Astrocyte of the spinal cord (primary cell): ENCODE results near the gene CLEC12A.

ENCODE experiments used
- DNase-seq: peaks from one replicate; pipeline ENCODE4 v3.0.0; 2011; ENCODE audit warnings: low read depth, low spot score
- H3K4me3 ChIP-seq: 2 replicates; pipeline ENCODE4 v1.5.1; 2011; ENCODE audit warnings: low read depth, mild to moderate bottlenecking, low read length, moderate library complexity
- in situ Hi-C: cut with HindIII; loops from 2 replicates; pipeline ENCODE4 v1.10.0; 2017; ENCODE audit warnings: low sequenced_read_pairs
- TF ChIP-seq, protein P1 (sequence below): IDR thresholded peaks from 2 replicates; pipeline ENCODE4 v1.5.1; 2012; ENCODE audit warnings: low read depth, mild to moderate bottlenecking, low read length, inconsistent platforms

The CLEC12A gene

DNA sequence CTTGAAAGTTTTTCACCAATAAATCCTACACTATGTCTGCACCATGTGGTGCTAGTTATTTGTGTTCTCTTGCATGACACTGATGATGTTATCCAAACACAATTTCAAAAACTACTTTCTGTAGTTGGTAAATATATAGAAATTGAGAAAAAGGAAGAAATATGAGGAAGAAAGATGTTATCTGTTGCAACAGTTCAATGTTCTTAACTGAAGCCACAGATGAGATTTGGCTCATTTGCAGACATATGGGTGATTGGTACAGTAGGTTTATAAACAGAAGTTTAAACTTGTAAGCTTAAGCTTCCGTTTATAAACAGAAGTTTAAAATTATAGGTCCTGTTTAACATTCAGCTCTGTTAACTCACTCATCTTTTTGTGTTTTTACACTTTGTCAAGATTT is at the start of gene CLEC12A:
Gene CLEC12A, plus strand, starts transcription at position 229 of the 400 bp plus-strand sequence. CDS start 188 bp downstream, outside the sequence.
- TF ChIP-seq, protein P1, sequence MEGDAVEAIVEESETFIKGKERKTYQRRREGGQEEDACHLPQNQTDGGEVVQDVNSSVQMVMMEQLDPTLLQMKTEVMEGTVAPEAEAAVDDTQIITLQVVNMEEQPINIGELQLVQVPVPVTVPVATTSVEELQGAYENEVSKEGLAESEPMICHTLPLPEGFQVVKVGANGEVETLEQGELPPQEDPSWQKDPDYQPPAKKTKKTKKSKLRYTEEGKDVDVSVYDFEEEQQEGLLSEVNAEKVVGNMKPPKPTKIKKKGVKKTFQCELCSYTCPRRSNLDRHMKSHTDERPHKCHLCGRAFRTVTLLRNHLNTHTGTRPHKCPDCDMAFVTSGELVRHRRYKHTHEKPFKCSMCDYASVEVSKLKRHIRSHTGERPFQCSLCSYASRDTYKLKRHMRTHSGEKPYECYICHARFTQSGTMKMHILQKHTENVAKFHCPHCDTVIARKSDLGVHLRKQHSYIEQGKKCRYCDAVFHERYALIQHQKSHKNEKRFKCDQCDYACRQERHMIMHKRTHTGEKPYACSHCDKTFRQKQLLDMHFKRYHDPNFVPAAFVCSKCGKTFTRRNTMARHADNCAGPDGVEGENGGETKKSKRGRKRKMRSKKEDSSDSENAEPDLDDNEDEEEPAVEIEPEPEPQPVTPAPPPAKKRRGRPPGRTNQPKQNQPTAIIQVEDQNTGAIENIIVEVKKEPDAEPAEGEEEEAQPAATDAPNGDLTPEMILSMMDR, result no peak
- no peak for DNase-seq
- H3K4me3 ChIP-seq, result no peak within 1 kb of the TSS
- in situ Hi-C loops, result no loop called here

DNA sequence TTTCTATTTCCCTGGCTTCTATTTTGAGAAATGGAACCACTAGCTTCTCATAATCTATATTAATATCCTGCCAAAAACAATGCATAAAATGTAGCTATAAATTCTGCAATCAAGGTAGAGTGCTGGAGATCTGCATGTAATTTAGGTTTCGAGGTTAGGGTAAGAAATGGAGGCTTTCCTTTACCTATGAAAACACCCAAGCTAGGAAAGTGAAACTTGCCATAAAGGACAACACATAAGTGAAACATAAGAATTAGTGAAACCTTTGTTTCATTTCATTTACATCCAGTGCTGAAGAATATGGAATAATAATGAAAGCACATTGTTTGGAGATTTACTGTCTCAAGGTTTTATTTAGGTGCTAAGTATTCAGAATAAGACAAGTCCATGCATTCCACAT is 48.8 kb upstream of the CLEC12A start:
- no peak overlapping the region for H3K4me3 ChIP-seq
- in situ Hi-C loops, result no loop called here
- DNase-seq, result no peak
- TF ChIP-seq, protein P1, result no peak

GRCh38 chr12:9925705-9926393 is 45.4 kb upstream of the CLEC12A start:
- peak; percentile 49 for DNase-seq
- TF ChIP-seq, protein P1, result peak; percentile 50
- H3K4me3 ChIP-seq, result no peak overlapping the region
- in situ Hi-C loops, result no loop called here

- TF ChIP-seq, protein P1, result no peak
- DNase-seq, result no peak
- in situ Hi-C loops, result no loop called here
- H3K4me3 ChIP-seq, result no peak overlapping the region
Measured at GRCh38 chr12:9926876-9927275, 44.3 kb upstream of the CLEC12A start.

DNA sequence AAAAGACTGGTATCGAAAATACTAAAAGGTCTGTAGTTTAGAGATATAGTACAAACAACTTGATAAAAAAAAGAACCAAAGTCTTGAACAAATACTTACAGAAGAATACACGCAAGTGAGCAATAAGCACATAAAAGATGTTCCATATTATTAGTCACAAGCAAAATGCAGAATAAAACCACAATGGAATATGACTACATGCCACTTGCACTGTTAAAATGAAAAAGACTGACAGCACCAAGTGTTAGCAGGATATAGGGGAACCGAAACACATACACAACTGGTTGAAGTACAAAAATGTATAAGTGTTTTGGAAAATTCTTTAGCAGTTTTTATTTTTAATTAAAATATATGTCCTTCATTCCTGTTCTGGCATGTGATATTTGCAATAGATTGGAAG is 42.6 kb upstream of the CLEC12A start:
- no peak overlapping the region for H3K4me3 ChIP-seq
- no peak for DNase-seq
- TF ChIP-seq, protein P1, result no peak
- in situ Hi-C loops, result no loop called here

GRCh38 chr12:9931245-9931644 is 40.0 kb upstream of the CLEC12A start:
- TF ChIP-seq, protein P1, result no peak
- no peak overlapping the region for H3K4me3 ChIP-seq
- in situ Hi-C loops, result no loop called here
- DNase-seq, result no peak
